Measurements from ENCODE around the gene NEO1. TPM values are rescaled to one million over a fixed set of nuclear protein-coding genes. Genes with fewer than 3 reads are reported as not detected.

Gene NEO1
- polyA plus RNA-seq, 1 donor from 2014 or later: 57.0 TPM

DNA sequence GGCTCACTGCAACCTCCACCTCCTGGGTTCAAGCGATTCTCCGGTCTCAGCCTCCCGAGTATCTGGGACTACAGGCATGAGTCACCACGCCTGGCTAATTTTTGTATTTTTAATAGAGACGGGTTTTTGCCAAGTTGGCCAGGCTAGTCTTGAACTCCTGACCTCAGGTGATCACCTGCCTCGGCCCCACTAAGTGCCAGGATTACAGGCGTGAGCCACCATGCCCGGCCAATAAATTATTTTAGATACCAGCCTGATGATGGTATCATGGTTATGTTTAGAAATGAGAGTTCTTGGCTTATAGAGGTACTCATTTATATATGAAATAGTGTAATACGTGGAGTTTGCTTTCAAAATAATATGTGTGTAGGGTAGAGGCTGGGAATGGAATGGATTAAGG, 119.4 kb downstream of the NEO1 start:
- H3K9me2 ChIP-seq (ENCODE audit: insufficient read depth, low read length): no peaks in the 10 kb centered on the region
- no peak overlapping the region for H3K4me2 ChIP-seq (ENCODE audit: low read length)
- no peak overlapping the region for H2AFZ ChIP-seq (ENCODE audit: low read depth, low read length)
- no peaks in the 10 kb centered on the region for H3K79me2 ChIP-seq (replicated peaks; ENCODE audit: insufficient read depth, low read length)
- H3K36me3 ChIP-seq (ENCODE audit: insufficient read depth, low read length): no peaks in the 10 kb centered on the region
- no peak overlapping the region for H3K9ac ChIP-seq (ENCODE audit: low read length)
- no peaks in the 10 kb centered on the region for H3F3A ChIP-seq (ENCODE audit: insufficient read depth, low read length, poor library complexity, severe bottlenecking)
- no peak overlapping the region for H3K4me3 ChIP-seq (ENCODE audit: low read length)
- no peaks in the 10 kb centered on the region for H4K20me1 ChIP-seq (ENCODE audit: insufficient read depth)
- no peaks in the 10 kb centered on the region for H3K27me3 ChIP-seq (ENCODE audit: insufficient read depth, low read depth, low read length)
- TF ChIP-seq RAD21 (conservative IDR thresholded peaks at IDR 0.05) (no peak), MXI1 (conservative IDR thresholded peaks at IDR 0.05; ENCODE audit: poor library complexity, severe bottlenecking) (no peak), TAF1 (IDR thresholded peaks at IDR 0.05; ENCODE audit: low read depth) (no peak), POLR2AphosphoS5 (IDR thresholded peaks at IDR 0.05) (no peak), SMC3 (conservative IDR thresholded peaks at IDR 0.05; ENCODE audit: poor library complexity) (no peak), EZH2 (IDR thresholded peaks at IDR 0.05; ENCODE audit: borderline replicate concordance, insufficient read depth, low read length, poor library complexity, severe bottlenecking) (no peak), EP300 (conservative IDR thresholded peaks at IDR 0.05; ENCODE audit: poor library complexity, severe bottlenecking) (no peak)
- TF ChIP-seq, protein P1, sequence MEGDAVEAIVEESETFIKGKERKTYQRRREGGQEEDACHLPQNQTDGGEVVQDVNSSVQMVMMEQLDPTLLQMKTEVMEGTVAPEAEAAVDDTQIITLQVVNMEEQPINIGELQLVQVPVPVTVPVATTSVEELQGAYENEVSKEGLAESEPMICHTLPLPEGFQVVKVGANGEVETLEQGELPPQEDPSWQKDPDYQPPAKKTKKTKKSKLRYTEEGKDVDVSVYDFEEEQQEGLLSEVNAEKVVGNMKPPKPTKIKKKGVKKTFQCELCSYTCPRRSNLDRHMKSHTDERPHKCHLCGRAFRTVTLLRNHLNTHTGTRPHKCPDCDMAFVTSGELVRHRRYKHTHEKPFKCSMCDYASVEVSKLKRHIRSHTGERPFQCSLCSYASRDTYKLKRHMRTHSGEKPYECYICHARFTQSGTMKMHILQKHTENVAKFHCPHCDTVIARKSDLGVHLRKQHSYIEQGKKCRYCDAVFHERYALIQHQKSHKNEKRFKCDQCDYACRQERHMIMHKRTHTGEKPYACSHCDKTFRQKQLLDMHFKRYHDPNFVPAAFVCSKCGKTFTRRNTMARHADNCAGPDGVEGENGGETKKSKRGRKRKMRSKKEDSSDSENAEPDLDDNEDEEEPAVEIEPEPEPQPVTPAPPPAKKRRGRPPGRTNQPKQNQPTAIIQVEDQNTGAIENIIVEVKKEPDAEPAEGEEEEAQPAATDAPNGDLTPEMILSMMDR (IDR thresholded peaks at IDR 0.05; ENCODE audit: poor library complexity, severe bottlenecking): no peak
- TF ChIP-seq, protein P2, sequence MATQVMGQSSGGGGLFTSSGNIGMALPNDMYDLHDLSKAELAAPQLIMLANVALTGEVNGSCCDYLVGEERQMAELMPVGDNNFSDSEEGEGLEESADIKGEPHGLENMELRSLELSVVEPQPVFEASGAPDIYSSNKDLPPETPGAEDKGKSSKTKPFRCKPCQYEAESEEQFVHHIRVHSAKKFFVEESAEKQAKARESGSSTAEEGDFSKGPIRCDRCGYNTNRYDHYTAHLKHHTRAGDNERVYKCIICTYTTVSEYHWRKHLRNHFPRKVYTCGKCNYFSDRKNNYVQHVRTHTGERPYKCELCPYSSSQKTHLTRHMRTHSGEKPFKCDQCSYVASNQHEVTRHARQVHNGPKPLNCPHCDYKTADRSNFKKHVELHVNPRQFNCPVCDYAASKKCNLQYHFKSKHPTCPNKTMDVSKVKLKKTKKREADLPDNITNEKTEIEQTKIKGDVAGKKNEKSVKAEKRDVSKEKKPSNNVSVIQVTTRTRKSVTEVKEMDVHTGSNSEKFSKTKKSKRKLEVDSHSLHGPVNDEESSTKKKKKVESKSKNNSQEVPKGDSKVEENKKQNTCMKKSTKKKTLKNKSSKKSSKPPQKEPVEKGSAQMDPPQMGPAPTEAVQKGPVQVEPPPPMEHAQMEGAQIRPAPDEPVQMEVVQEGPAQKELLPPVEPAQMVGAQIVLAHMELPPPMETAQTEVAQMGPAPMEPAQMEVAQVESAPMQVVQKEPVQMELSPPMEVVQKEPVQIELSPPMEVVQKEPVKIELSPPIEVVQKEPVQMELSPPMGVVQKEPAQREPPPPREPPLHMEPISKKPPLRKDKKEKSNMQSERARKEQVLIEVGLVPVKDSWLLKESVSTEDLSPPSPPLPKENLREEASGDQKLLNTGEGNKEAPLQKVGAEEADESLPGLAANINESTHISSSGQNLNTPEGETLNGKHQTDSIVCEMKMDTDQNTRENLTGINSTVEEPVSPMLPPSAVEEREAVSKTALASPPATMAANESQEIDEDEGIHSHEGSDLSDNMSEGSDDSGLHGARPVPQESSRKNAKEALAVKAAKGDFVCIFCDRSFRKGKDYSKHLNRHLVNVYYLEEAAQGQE (IDR thresholded peaks at IDR 0.05; ENCODE audit: borderline replicate concordance): no peak
- no peak overlapping the region for H3K27ac ChIP-seq (ENCODE audit: low read length)
- H3K9me3 ChIP-seq (ENCODE audit: low read length): no peaks in the 10 kb centered on the region

DNA sequence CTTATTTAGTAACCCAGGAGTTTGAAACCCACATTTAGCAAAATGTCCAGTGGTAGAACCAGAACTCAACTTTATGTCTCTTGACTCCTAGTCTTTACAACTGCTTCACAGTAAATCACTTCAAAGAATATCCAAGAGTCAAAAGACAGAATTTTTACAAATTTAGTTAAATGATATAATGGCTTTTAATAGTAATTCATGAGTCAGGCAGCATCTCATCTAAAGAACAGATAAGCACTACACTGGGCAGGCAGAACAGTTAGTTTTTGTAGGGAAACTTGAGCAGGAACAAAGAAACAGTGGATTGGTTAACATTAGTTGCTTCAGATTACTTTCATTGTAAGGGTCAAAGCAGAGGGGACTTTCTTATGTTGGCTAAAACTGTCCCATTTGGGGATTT, 120.2 kb downstream of the NEO1 start:
- Histone ChIP-seq H3K36me3 (ENCODE audit: insufficient read depth, low read length) (no peaks in the 10 kb centered on the region), H2AFZ (ENCODE audit: low read depth, low read length) (no peak overlapping the region), H3F3A (ENCODE audit: insufficient read depth, low read length, poor library complexity, severe bottlenecking) (no peaks in the 10 kb centered on the region), H3K27me3 (ENCODE audit: insufficient read depth, low read depth, low read length) (no peaks in the 10 kb centered on the region), H3K27ac (ENCODE audit: low read length) (no peak overlapping the region), H4K20me1 (ENCODE audit: insufficient read depth) (no peaks in the 10 kb centered on the region), H3K9ac (ENCODE audit: low read length) (no peak overlapping the region), H3K79me2 (replicated peaks; ENCODE audit: insufficient read depth, low read length) (no peaks in the 10 kb centered on the region), H3K4me2 (ENCODE audit: low read length) (no peak overlapping the region), H3K4me3 (ENCODE audit: low read length) (no peak overlapping the region), H3K9me2 (ENCODE audit: insufficient read depth, low read length) (no peaks in the 10 kb centered on the region), H3K9me3 (ENCODE audit: low read length) (no peaks in the 10 kb centered on the region)
- no peak for TF ChIP-seq TAF1 (IDR thresholded peaks at IDR 0.05; ENCODE audit: low read depth)
- TF ChIP-seq EP300 (conservative IDR thresholded peaks at IDR 0.05; ENCODE audit: poor library complexity, severe bottlenecking): no peak
- TF ChIP-seq POLR2AphosphoS5 (IDR thresholded peaks at IDR 0.05): no peak
- no peak for TF ChIP-seq RAD21 (conservative IDR thresholded peaks at IDR 0.05)

DNA sequence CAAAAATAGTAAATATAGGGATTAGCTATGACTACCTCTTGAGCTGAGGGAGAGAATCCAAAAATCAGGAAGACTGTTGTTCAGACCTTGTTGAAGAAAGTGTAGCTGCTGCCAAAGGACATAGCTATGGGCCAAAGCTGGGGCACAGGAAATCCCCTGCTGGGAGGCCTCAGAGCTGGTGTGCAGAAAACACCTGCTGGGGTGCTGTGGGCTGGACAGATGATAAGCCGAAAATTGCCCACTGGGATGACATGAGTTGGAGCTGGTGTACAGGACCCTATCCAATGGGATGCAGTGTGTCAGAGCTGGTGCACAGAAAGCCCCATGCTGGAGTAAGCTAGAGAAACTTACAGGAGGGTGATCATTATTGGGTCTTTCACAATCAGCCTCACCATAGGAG, 121.9 kb downstream of the NEO1 start:
- H2AFZ ChIP-seq (ENCODE audit: low read depth, low read length): no peak overlapping the region
- H3K36me3 ChIP-seq (ENCODE audit: insufficient read depth, low read length): peaks cover 2% of the 10 kb centered on the region
- no peaks in the 10 kb centered on the region for H4K20me1 ChIP-seq (ENCODE audit: insufficient read depth)
- H3K27ac ChIP-seq (ENCODE audit: low read length): no peak overlapping the region
- TF ChIP-seq EZH2 (IDR thresholded peaks at IDR 0.05; ENCODE audit: borderline replicate concordance, insufficient read depth, low read length, poor library complexity, severe bottlenecking): no peak
- TF ChIP-seq MXI1 (conservative IDR thresholded peaks at IDR 0.05; ENCODE audit: poor library complexity, severe bottlenecking): no peak
- TF ChIP-seq, protein P1 (IDR thresholded peaks at IDR 0.05; ENCODE audit: poor library complexity, severe bottlenecking): no peak
- TF ChIP-seq, protein P2 (IDR thresholded peaks at IDR 0.05; ENCODE audit: borderline replicate concordance): no peak
- TF ChIP-seq TAF1 (IDR thresholded peaks at IDR 0.05; ENCODE audit: low read depth): no peak
- TF ChIP-seq RAD21 (conservative IDR thresholded peaks at IDR 0.05): no peak
- no peak for TF ChIP-seq EP300 (conservative IDR thresholded peaks at IDR 0.05; ENCODE audit: poor library complexity, severe bottlenecking)
- no peak for TF ChIP-seq SMC3 (conservative IDR thresholded peaks at IDR 0.05; ENCODE audit: poor library complexity)
- no peak for TF ChIP-seq POLR2AphosphoS5 (IDR thresholded peaks at IDR 0.05)
- H3K4me3 ChIP-seq (ENCODE audit: low read length): no peak overlapping the region
- H3K9ac ChIP-seq (ENCODE audit: low read length): no peak overlapping the region
- no peaks in the 10 kb centered on the region for H3F3A ChIP-seq (ENCODE audit: insufficient read depth, low read length, poor library complexity, severe bottlenecking)
- no peaks in the 10 kb centered on the region for H3K9me3 ChIP-seq (ENCODE audit: low read length)
- H3K9me2 ChIP-seq (ENCODE audit: insufficient read depth, low read length): no peaks in the 10 kb centered on the region
- no peak overlapping the region for H3K4me2 ChIP-seq (ENCODE audit: low read length)
- no peaks in the 10 kb centered on the region for H3K27me3 ChIP-seq (ENCODE audit: insufficient read depth, low read depth, low read length)
- H3K79me2 ChIP-seq (replicated peaks; ENCODE audit: insufficient read depth, low read length): no peaks in the 10 kb centered on the region

All from neural cell (in vitro differentiated cells).